HG03520 (cell line): ENCODE results near the gene SIRT2.
"Not testable (repeated sequence)": the region's sequence is repeated elsewhere in the genome, so short reads cannot be mapped to it uniquely, and the experiment has no call there.

ENCODE experiments used
- ATAC-seq: cut with Tn5 transposase; IDR thresholded peaks from one replicate; pipeline ENCODE4 v1.9.1; 2021; ENCODE audit warnings: mild to moderate bottlenecking, moderate library complexity; ENCODE audit not compliant: unreplicated experiment

SIRT2 gene

DNA sequence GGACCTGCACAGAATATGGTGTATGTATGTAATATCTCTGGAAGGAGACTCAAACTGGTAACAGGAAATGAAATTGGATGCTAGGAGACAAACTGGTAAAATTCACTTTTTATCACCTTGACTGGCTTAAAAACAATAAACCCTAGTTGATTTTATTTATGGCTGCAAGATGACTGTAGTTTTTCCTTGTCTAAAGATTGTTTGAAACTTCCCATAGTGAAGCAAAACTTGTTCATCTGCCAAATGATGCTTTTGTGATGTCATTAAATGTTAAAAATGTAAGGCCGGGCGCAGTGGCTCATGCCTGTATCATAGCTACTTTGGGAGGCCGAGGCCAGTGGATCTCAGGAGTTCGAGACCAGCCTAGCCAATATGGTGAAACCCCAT lies 65.3 kb downstream of the SIRT2 start:
- ATAC-seq = no peak

DNA sequence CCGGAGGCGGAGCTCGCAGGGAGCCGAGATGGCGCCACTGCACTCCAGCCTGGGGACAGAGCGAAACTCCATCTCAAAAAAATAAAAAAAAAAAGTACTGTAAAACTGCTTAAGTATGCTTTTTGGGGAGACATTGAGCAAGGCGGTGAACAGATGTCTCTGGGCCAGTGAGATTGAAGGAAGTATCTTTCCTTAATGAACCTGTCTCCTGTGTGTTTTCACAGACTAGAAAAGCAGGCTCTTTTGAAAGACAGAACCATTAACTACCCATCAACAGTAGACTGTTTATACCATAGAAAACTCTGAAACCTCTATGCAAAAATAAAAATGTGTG lies 66.4 kb downstream of the SIRT2 start:
- ATAC-seq = no peak

DNA sequence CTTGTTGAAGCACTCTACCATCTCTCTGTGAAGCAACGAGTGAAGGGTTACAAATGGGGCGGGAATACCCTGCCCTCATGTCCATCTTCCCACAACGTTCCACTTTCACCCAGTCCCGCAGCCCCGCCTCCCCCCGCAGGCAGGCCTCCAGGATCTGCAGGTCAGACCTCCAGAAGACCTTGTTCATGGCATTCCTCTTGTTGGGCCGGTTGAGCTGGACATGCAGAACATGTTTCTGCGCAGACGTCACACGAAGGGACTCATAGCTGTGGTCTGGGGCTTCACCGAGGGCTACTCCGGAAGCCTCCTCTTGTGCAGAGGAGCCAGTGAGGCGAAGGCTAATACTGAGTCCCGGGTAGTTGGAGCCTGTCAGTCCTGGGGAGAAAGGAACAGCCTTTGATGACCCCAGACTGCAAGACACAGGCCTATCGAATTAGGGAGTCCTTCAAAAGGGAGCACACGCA lies 68.2 kb downstream of the SIRT2 start:
- ATAC-seq = peak; percentile 34

DNA sequence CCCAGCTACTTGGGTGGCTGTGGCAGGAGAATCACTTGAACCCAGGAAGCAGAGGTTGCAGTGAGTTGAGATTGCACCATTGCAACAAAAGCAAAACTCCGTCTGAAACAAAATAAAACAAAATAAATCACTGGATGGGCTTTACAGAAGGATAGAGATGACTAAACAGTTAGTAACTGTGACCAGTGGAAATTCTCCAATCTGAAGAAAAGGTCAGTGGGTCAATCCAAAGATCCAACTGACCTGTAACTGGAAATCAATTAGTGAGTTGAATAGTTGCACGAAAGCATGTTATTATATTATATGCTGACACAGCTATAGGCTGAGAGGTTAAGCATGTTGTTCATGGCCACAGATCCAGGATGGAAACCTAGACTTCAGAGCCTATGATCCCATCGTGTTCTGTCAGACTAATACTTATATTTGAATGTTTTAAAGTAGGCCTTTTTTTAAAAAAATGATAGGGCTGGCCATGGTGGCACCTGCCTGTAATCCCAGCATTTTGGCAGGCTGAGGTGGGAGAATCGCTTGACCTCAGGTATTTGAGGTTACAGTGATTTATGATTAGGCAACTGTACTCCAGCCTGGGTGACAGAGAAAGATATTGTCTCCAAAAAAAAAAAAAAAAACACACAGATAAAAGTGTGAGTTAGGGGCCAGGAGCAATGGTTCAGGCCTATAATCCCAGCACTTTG lies 69.2 kb downstream of the SIRT2 start:
- no peak for ATAC-seq

DNA sequence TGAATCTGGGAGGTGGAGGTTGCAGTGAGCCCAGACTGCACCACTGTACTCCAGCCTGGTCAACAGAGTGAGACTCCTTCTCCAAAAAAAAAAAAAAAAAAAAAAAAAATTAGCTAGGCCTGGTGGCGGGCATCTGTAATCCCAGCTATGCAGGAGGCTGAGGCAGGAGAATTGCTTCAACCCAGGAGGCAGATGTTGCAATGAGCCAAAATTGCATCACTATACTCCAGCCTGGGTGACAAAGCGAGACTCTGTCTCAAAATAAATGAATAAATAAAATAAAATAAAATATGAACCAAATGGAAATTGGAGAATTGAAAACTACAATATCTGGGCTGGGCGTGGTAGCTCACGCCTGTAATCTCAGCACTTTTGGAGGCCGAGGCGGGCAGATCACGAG lies 70.2 kb downstream of the SIRT2 start:
- ATAC-seq = not testable (repeated sequence)
